Kidney (tissue), 14 donors: Measurements from ENCODE around the gene HOXD3. TPM values are rescaled to one million over a fixed set of nuclear protein-coding genes. Genes with fewer than 3 reads are reported as not detected.

ENCODE experiments used
- DNase-seq, 5 donors: peaks; one replicate each; pipeline ENCODE4 v3.0.0-alpha.2; 2013 to 2020
- FAIRE-seq: peaks from 2 replicates; lab custom pipeline; 2012; peaks lifted over from hg19 to GRCh38; lab: Jason Lieb, UNC
- H3K27ac ChIP-seq, 2 donors: one replicate each; pipeline ENCODE4 v1.7.0; 2013; ENCODE audit warnings: low read depth in 2 of 2, low read length in 2 of 2, inconsistent platforms in 1 of 2
- H3K27me3 ChIP-seq: one replicate; pipeline ENCODE4 v1.7.1; 2013; ENCODE audit warnings: low read length, inconsistent platforms; ENCODE audit not compliant: control insufficient read depth, insufficient read depth
- H3K36me3 ChIP-seq, 3 donors: one replicate each; pipeline versions ENCODE4 v1.7.0 to v1.7.1; 2013; ENCODE audit warnings: low read length in 3 of 3, control low read depth in 1 of 3, inconsistent platforms in 1 of 3; ENCODE audit not compliant: insufficient read depth in 3 of 3, control insufficient read depth in 2 of 3
- H3K4me1 ChIP-seq, 3 donors: one replicate each; pipeline versions ENCODE4 v1.7.0 to v1.7.1; 2013; ENCODE audit warnings: low read length in 3 of 3, inconsistent platforms in 1 of 3, low read depth in 1 of 3; ENCODE audit not compliant: control insufficient read depth in 2 of 3, insufficient read depth in 2 of 3
- H3K4me3 ChIP-seq, 3 donors: one replicate each; pipeline versions ENCODE4 v1.7.0 to v1.8.1; 2013; ENCODE audit warnings: low read length in 3 of 3, control low read depth in 1 of 3, inconsistent platforms in 1 of 3
- H3K9ac ChIP-seq, 3 donors: one replicate each; pipeline versions ENCODE4 v1.7.0 to v1.7.1; 2013; ENCODE audit warnings: low read length in 3 of 3, control low read depth in 1 of 3, inconsistent platforms in 1 of 3
- H3K9me3 ChIP-seq, 3 donors: one replicate each; pipeline versions ENCODE4 v1.7.0 to v1.7.1; 2013; ENCODE audit warnings: low read length in 3 of 3, control low read depth in 1 of 3, inconsistent platforms in 1 of 3; ENCODE audit not compliant: control insufficient read depth in 2 of 3, insufficient read depth in 1 of 3
- CTCF ChIP-seq: IDR thresholded peaks from 3 replicates; pipeline ENCODE4 v1.5.1; 2012; ENCODE audit warnings: mild to moderate bottlenecking, moderate library complexity, borderline replicate concordance; ENCODE audit not compliant: insufficient read depth; ENCODE audit errors: extremely low read depth
- intact Hi-C: fragments of 100-400 bp; cut with DNase I; formaldehyde crosslinking; loops from one replicate; pipeline ENCODE4 v1.11.1; 2022
- polyA plus RNA-seq: library from polyadenylated mRNA; stranded (reverse); fragments of 350-450 nt; fragmentation: Illumina TruSeq; extraction: RNeasy Lipid Tissue Mini Kit (QIAGEN cat#74804); gene quantifications from one replicate; pipeline ENCODE4 v1.2.3, GENCODE V29; 2014; ENCODE audit warnings: low read depth, low replicate concordance; ENCODE audit not compliant: insufficient read depth
- total RNA-seq: library from RNA; stranded (reverse); fragmentation: NEBNext Ultra II Directional; extraction: Animal tissue kit (Norgen Biotek cat#: 25700); gene quantifications from one replicate; pipeline ENCODE4 v1.2.1, GENCODE V29; 2021
- donor health status: control.
- donor health status: control.
- donor health status: control.
- donor health status: control.
- donor health status: control.
- donor health status: DM: yes; HTN: yes; CAD: no.
- donor health status: Normal renal cell carcinoma (clear cell type).

Gene HOXD3
- total and polyA plus RNA-seq, 2 donors from 2014 or later: 16.9 to 29.3 TPM

DNA sequence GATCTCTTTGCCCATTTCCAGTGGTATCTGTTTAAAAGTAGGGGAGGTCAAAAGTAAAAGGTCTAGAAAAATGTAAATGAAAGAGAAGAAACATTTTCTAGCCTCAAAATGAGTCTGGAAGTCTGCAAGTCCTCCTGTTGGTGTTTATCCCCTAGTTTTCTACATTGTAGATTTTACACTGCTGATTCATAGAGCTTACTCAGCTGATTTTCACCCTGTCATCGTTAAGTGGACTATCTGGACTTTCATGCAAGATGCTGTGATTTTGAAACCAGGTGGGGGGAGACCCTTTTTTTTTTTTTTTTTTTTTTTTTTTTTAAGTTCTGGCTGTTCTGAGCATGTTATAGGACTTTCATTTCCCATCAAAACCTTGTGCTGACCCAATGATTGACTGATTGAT, 10.3 kb downstream of the HOXD3 start:
- intact Hi-C loops: no loop called here
- peak overlapping the region in 1 of 2 donors; percentile 8 for H3K27ac ChIP-seq
- no peak for TF ChIP-seq CTCF
- no peak overlapping the region for H3K4me3 ChIP-seq
- H3K9me3 ChIP-seq: no peaks in the 10 kb centered on the region
- DNase-seq (no peak), FAIRE-seq (no peak)
- H3K9ac ChIP-seq: no peak overlapping the region
- H3K27me3 ChIP-seq: no peaks in the 10 kb centered on the region
- H3K4me1 ChIP-seq: peaks cover 4 to 14% (median 10%) of the 10 kb centered on the region in 3 donors
- H3K36me3 ChIP-seq: no peaks in the 10 kb centered on the region

DNA sequence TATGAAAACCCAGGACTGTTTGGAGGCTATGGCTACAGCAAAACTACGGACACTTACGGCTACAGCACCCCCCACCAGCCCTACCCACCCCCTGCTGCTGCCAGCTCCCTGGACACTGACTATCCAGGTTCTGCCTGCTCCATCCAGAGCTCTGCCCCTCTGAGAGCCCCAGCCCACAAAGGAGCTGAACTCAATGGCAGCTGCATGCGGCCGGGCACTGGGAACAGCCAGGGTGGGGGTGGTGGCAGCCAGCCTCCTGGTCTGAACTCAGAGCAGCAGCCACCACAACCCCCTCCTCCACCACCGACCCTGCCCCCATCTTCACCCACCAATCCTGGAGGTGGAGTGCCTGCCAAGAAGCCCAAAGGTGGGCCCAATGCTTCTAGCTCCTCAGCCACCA, 12.1 kb downstream of the HOXD3 start:
- Histone ChIP-seq H3K9me3 (no peaks in the 10 kb centered on the region), H3K36me3 (no peaks in the 10 kb centered on the region), H3K4me1 (peaks cover 4 to 14% (median 10%) of the 10 kb centered on the region in 3 donors), H3K9ac (no peak overlapping the region), H3K4me3 (no peak overlapping the region), H3K27me3 (no peaks in the 10 kb centered on the region), H3K27ac (peak overlapping the region; percentile 71 to 79)
- FAIRE-seq: no peak
- peak in 1 of 5 donors; percentile 61 for DNase-seq
- intact Hi-C loops: no loop called here
- TF ChIP-seq CTCF: no peak

GRCh38 chr2:176169711-176170110, 12.6 kb downstream of the HOXD3 start:
- intact Hi-C loops: no loop called here
- FAIRE-seq (no peak), DNase-seq (peak in 2 of 5 donors; percentile 33 to 42)
- peak overlapping the region in 1 of 3 donors; percentile 77 for H3K9ac ChIP-seq
- TF ChIP-seq CTCF: no peak
- H3K27ac ChIP-seq: peak overlapping the region; percentile 71 to 79
- no peaks in the 10 kb centered on the region for H3K27me3 ChIP-seq
- H3K4me1 ChIP-seq: peaks cover 4 to 14% (median 10%) of the 10 kb centered on the region in 3 donors
- no peaks in the 10 kb centered on the region for H3K9me3 ChIP-seq
- no peaks in the 10 kb centered on the region for H3K36me3 ChIP-seq
- no peak overlapping the region for H3K4me3 ChIP-seq
